Activated naive CD4-positive, alpha-beta T cell treated with anti-CD3 and anti-CD28 coated beads, Interleukin-2, amount 10 ng/mL, durations not matched to agents 7 days and 5 days (primary cell): Measurements from ENCODE around the gene RAE1.
"Not testable (repeated sequence)": the region's sequence is repeated elsewhere in the genome, so short reads cannot be mapped to it uniquely, and the experiment has no call there.

Source experiments
- CTCF ChIA-PET: fragments of 350-600 bp; sonication (Branson Sonifier 250); formaldehyde crosslinking; loops from one replicate; lab custom pipeline; 2021; ENCODE audit warnings: antibody characterized with exemption; lab: Charles Lee
- DNase-seq: peaks from one replicate; pipeline ENCODE4 v3.0.0-alpha.2; 2020
- H3K27ac Mint-ChIP-seq: one replicate; pipeline ENCODE4 v1.8.0; 2021; ENCODE audit warnings: mild to moderate bottlenecking, moderate library complexity, mixed read lengths
- H3K27me3 Mint-ChIP-seq: one replicate; pipeline ENCODE4 v1.8.0; 2021; ENCODE audit warnings: mild to moderate bottlenecking, mixed read lengths
- H3K36me3 Mint-ChIP-seq: one replicate; pipeline ENCODE4 v1.8.0; 2021; ENCODE audit warnings: mixed read lengths
- H3K4me1 Mint-ChIP-seq: one replicate; pipeline ENCODE4 v1.8.0; 2021; ENCODE audit warnings: mixed read lengths
- H3K4me3 Mint-ChIP-seq: one replicate; pipeline ENCODE4 v1.8.0; 2021; ENCODE audit warnings: mild to moderate bottlenecking, moderate library complexity, mixed read lengths
- H3K9me3 Mint-ChIP-seq: one replicate; pipeline ENCODE4 v1.8.0; 2021; ENCODE audit warnings: mixed read lengths

The RAE1 gene

GRCh38 chr20:57417830-57418780 lies 67.0 kb downstream of the RAE1 start:
- no peak for DNase-seq
- CTCF ChIA-PET = no interaction called here
- Mint-ChIP-seq H3K27me3 (peaks cover 56% of the 10 kb centered on the region), H3K36me3 (no peaks in the 10 kb centered on the region), H3K4me1 (peaks cover 15% of the 10 kb centered on the region), H3K4me3 (no peak overlapping the region), H3K27ac (no peak overlapping the region), H3K9me3 (no peaks in the 10 kb centered on the region)

GRCh38 chr20:57419479-57419878 lies 68.4 kb downstream of the RAE1 start:
- peaks cover 57% of the 10 kb centered on the region for H3K27me3 Mint-ChIP-seq
- H3K4me3 Mint-ChIP-seq, CTCF ChIA-PET, H3K36me3 Mint-ChIP-seq, H3K27ac Mint-ChIP-seq, DNase-seq, H3K9me3 Mint-ChIP-seq: not testable (repeated sequence)
- H3K4me1 Mint-ChIP-seq = peaks cover 27% of the 10 kb centered on the region

GRCh38 chr20:57420571-57421252 lies 69.7 kb downstream of the RAE1 start:
- no peak for DNase-seq
- Mint-ChIP-seq H3K4me3 (no peak overlapping the region), H3K27me3 (peaks cover 58% of the 10 kb centered on the region), H3K27ac (no peak overlapping the region), H3K36me3 (no peaks in the 10 kb centered on the region), H3K4me1 (peaks cover 34% of the 10 kb centered on the region), H3K9me3 (no peaks in the 10 kb centered on the region)
- CTCF ChIA-PET = interaction anchor here (1.3 kb wide), 1 partner anchor 31 kb away, joined by 4 read pairs; no protein-coding TSS in a partner anchor

- no peaks in the 10 kb centered on the region for H3K36me3 Mint-ChIP-seq
- no peaks in the 10 kb centered on the region for H3K9me3 Mint-ChIP-seq
- DNase-seq = no peak
- CTCF ChIA-PET = interaction anchor here (1.3 kb wide), 1 partner anchor 30 kb away, joined by 4 read pairs; no protein-coding TSS in a partner anchor
- no peak overlapping the region for H3K4me3 Mint-ChIP-seq
- H3K27me3 Mint-ChIP-seq = peaks cover 56% of the 10 kb centered on the region
- H3K27ac Mint-ChIP-seq = no peak overlapping the region
- H3K4me1 Mint-ChIP-seq = peaks cover 42% of the 10 kb centered on the region
These were observed 70.5 kb downstream of the RAE1 start for GRCh38 chr20:57421253-57422220.

- H3K4me3 Mint-ChIP-seq = no peak overlapping the region
- no peaks in the 10 kb centered on the region for H3K9me3 Mint-ChIP-seq
- DNase-seq = no peak
- peaks cover 49% of the 10 kb centered on the region for H3K4me1 Mint-ChIP-seq
- peaks cover 50% of the 10 kb centered on the region for H3K27me3 Mint-ChIP-seq
- no peaks in the 10 kb centered on the region for H3K36me3 Mint-ChIP-seq
- no peak overlapping the region for H3K27ac Mint-ChIP-seq
- CTCF ChIA-PET = no interaction called here
These were observed 71.2 kb downstream of the RAE1 start for GRCh38 chr20:57422254-57422653.

GRCh38 chr20:57425150-57426013 lies 74.3 kb downstream of the RAE1 start:
- Mint-ChIP-seq H3K9me3 (no peaks in the 10 kb centered on the region), H3K27me3 (peaks cover 35% of the 10 kb centered on the region), H3K27ac (peak overlapping the region; percentile 71), H3K4me3 (no peak overlapping the region), H3K4me1 (peaks cover 53% of the 10 kb centered on the region), H3K36me3 (no peaks in the 10 kb centered on the region)
- no peak for DNase-seq
- CTCF ChIA-PET = no interaction called here

GRCh38 chr20:57426271-57426689 lies 75.2 kb downstream of the RAE1 start:
- no peak overlapping the region for H3K27ac Mint-ChIP-seq

GRCh38 chr20:57426831-57427230 lies 75.8 kb downstream of the RAE1 start:
- CTCF ChIA-PET = no interaction called here
- no peak for DNase-seq
- H3K4me3 Mint-ChIP-seq = no peak overlapping the region
- no peaks in the 10 kb centered on the region for H3K36me3 Mint-ChIP-seq
- H3K4me1 Mint-ChIP-seq = peaks cover 65% of the 10 kb centered on the region
- H3K27me3 Mint-ChIP-seq = peaks cover 27% of the 10 kb centered on the region
- no peak overlapping the region for H3K27ac Mint-ChIP-seq
- no peaks in the 10 kb centered on the region for H3K9me3 Mint-ChIP-seq

More at GRCh38 chr20:57426271-57426689, 75.2 kb downstream of the RAE1 start:
- CTCF ChIA-PET = no interaction called here
- H3K4me3 Mint-ChIP-seq = no peak overlapping the region
- H3K27me3 Mint-ChIP-seq = peaks cover 28% of the 10 kb centered on the region
- H3K4me1 Mint-ChIP-seq = peaks cover 60% of the 10 kb centered on the region
- no peaks in the 10 kb centered on the region for H3K36me3 Mint-ChIP-seq
- H3K9me3 Mint-ChIP-seq = no peaks in the 10 kb centered on the region
- DNase-seq = no peak

- H3K27me3 Mint-ChIP-seq = peaks cover 16% of the 10 kb centered on the region
- peaks cover 6% of the 10 kb centered on the region for H3K36me3 Mint-ChIP-seq
- no peaks in the 10 kb centered on the region for H3K9me3 Mint-ChIP-seq
- DNase-seq = no peak
- H3K4me3 Mint-ChIP-seq = no peak overlapping the region
- H3K4me1 Mint-ChIP-seq = peaks cover 77% of the 10 kb centered on the region
- H3K27ac Mint-ChIP-seq = no peak overlapping the region
- CTCF ChIA-PET = interaction anchor here (0.8 to 2.5 kb wide), 2 partner anchors 16 to 31 kb away, joined by 3 to 6 read pairs; no protein-coding TSS in a partner anchor
These were observed 77.5 kb downstream of the RAE1 start for GRCh38 chr20:57428324-57429158.
